D341Med (cell line): ENCODE measurements around the gene ZNF554.

Experiments used
- DNase-seq: peaks from one replicate; pipeline ENCODE4 v3.0.0; 2012; ENCODE audit warnings: low spot score

ZNF554 gene

DNA sequence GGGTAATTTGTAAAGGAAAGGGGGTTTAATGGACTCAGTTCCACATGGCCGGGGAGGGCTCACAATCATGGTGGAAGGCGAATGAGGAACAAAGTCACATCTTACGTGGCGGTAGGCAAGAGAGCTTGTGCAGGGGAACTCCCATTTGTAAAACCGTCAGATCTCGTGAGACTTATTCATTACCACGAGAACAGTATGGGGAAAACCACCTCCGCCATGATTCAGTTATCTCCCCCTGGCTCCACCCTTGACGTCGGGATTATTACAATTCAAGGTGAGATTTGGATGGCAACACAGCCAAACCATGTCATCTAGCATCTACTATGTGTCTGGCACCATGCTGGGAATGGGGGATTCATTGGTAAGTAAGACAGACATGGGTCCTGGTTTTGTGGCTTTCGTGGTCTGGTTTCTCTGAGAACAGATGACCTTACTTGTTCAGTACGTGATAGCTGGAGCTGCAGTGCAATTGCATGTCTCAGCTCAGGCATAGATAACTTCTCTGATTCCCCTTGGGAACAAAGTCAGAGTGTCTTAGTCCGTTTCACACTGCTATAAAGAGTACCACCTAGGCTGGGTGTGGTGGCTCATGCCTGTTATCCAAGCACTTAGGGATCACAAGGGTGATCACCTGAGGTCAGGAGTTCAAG lies 8.3 kb downstream of the ZNF554 start:
- DNase-seq = no peak

DNA sequence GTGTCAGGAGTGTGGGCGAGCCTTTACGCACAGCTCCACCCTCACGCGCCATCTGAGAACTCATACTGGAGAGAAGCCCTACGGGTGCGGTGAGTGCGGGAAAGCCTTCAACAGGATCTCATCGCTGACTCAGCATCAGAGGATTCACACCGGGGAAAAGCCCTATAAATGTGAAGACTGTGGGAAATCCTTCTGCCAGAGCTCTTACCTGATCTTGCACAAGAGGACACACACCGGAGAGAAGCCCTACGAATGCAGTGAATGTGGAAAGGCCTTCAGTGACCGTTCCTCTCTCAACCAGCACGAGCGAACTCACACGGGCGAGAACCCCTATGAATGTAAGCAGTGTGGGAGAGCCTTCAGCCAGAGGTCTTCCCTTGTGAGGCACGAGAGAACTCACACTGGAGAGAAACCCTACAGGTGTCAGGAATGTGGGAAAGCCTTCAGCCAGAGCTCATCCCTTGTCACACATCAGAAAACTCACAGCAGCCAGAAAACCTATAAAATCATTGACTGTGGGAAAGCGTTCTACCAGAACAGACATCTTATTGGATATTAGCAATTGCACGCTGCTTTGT lies 14.7 kb downstream of the ZNF554 start:
- DNase-seq = no peak

DNA sequence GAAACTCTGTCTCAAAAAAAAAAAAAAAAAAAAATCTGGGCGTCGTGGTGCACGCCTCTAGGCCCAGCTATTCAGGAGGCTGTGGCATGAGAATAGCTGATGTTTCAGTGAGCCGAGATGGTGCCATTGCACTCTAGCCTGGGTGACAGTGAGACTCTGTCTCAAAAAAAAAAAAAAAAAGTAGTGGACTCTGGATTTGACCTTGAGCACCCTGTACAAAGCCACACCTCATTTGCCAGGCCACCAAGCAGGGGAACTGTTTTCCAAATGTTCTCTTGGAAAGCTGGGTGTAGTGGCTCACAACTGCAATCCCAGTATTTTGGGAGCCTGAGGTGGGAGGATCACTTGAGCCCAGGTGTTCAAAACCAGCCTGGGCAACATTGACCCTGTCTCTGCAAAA lies 17.8 kb downstream of the ZNF554 start:
- DNase-seq = no peak

DNA sequence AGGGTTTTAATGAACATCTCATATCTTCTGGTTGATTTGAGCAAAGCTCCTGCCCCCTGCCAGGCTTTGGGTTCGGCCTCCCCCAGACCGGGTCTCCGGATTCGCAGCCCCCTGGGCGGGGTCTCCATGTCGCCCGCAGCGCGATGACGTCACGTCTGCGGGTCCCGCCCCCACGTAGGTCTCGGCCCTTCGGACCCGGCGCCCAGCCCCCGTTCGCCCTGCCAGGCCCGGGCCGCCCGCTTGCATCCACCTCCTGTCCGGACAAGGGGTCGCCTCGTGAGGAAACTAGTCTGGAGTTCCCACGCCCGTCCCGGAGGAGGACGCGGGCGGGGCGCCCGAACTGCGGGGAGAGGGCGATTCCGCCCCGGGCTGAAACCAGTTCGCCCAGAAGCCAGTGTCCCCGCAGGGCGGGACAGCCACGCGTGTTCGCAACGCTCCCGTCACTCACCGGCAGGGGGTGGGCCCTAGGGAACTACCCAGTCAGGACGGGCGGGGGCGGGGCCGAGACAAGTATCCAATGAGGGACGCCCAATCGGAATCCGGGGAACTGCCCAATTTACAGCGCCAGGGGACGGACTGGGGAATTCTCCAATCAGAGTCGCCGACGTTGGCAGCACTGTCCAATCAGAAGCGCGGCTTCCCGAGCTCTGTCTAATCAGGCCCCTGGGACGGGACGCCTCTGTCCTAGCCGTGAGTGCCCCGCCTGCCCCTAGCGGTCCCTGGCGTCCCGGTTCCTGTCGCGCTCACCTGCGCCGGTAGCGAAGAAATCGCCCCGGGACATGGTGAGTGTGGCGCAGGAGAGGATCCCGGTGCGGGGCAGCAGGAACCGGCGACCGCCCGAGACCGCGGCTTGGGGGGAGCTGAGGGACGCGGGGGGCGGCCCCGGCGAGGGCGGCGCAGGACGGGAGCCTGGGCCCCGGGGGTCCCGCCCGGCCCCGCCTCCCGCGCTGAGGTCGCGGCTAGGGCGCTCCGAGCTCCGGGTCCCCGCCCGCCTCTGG lies 21.4 kb downstream of the ZNF554 start, which contains the start of gene ZNF555:
Gene ZNF555 (plus strand): TSS at position 682 of the 998 bp plus-strand sequence. CDS start 98 bp downstream, at position 780.
- DNase-seq = peak; percentile 97

DNA sequence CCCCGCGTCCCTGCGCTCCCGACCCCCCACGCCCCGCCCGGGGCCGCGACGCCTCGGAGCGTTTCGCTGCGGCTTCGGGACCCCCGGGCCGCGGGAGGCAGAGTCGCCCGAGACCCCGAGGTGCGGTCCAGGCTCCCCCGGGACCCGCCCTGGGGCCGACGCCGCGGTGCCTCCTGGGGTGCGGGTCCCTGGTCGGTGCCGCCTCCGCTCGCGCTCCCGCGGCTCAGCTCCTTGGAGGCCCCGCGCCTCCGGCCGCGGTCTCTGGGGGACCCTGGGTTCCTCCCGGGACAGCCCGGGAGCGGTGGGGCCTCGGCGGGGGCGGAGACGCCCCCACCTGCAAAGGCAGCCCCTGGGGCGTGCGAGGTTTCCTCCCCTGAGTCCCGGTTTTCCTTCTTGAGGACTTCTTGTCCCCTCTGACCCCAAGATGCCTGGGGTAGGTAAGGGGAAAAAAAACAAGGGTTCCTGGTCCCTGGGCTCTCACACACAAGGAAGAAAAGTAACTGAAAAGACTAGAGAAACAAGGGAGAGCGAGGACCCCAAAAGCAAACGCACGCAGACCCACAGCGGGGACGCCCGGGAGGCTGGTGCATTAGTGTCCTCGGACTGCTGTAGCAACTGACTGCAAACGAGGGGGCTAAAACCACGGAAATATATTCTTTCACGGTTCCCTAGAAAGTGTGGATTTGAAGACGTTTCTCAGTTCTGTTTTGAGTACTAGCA lies 22.3 kb downstream of the ZNF554 start:
- peak; percentile 69 for DNase-seq

DNA sequence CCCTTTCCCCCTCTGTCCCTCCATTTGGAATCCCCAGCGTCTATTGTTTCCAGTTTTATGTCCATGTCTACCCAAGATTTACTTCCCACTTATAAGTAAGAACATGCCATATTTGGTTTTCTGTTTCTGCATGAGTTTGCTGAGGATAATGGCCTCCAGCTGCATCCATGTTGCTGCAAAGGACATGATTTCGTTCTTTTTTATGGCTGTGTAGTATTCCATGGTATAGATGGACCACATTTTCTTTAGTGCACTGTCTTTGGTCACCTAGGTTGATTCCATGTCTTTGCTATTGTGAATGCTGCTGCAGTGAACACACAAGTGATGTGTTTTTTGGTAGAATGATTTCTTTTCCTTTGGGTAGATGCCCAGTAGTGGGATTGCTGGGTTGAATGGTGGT lies 25.4 kb downstream of the ZNF554 start:
- DNase-seq = no peak

DNA sequence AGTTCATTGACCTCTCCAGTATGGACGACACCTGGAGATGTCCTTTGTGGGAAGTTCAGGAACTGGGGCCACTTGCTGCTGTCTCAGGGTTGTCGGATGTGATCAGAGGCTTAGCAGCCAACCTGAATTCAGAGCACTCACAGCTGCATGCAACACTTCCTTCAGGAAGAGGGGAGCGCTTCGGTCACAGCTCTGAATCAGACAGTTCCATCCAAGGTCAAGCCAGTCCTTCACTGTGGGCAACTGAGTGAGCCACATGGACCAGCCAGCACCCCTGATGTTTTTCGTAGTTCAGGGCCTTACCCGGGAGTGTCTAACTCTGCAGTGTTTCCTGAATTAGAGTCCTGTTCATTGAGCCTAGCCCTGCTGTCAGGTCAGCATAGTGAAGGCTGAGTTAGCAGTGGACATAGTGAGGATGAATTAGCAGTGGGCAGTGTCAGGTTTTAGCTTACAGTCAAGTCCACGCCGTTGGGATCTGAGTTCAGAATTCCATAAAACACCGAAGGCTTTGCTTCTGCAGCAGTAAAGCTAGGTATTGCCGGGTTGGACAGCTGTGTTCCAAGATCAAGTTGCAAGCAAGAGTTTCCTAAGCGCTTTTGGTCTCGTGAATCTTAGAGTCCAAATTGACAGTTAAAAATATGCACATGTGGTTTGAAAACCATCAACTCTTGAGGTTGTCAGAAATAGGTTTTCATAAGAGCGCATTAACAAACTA lies 26.7 kb downstream of the ZNF554 start:
- DNase-seq = no peak

DNA sequence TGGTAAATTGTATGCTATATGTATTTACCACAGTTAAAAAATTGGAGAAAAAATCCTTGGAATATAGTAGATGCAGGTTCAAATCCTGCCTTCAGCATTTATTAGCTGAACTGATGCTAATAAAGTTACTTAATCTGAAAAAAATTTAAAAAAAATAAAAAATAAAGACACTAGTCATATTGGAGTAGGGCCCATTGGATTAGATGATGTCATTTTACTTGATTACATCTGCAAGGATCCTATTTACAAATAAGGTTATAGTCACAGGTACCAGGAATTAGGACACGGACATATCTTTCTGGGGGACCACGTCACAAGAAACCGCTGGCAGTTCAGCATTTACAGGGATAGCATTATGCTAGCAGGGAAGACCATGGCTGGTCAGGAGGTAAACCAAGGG lies 27.8 kb downstream of the ZNF554 start:
- no peak for DNase-seq

DNA sequence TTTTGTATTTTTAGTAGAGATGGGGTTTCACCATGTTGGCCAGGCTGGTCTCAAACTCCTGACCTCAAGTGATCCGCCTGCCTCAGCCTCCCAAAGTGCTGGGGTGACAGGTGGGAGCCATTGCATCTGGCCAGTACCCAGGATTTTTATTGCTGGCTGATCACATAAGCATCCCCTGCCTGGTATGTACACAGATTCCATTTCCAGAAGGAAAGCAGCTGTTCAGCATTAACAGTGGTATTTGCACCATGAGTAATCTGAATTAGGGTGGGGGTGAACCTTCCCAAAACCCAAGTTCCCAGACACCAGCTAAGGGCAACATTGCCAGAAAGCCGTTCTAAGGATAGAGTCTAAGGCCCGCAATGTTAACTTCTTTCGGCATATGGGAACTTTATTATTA lies 28.9 kb downstream of the ZNF554 start:
- DNase-seq = no peak

DNA sequence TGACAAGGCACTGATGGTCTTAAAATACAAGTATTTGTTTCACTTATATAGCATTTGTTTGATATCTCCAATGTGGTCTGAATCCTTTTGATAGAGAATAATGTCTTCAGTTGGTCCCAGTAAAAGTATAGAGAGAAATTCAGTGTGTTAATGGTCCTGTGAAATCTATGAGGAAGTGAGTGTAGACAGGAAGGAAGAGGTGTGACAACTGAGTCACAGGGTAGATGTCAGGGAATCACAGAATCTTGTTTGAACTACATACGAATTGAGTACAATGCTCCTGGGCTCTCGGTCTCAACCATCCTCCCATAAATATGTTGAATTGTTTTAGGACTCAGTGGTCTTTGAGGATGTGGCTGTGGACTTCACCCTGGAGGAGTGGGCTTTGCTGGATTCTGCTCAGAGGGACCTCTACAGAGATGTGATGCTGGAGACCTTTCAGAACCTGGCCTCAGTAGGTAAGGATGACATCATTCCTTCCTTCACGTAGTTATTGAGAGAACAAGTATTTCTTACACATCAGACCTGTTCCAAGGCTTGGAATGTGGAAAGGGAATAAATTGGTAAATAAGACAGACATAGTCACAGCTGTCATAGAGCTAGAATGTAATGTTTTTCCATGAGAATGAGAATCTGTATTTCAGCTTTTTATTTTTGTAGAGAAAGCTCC lies 30.7 kb downstream of the ZNF554 start:
- DNase-seq = no peak

DNA sequence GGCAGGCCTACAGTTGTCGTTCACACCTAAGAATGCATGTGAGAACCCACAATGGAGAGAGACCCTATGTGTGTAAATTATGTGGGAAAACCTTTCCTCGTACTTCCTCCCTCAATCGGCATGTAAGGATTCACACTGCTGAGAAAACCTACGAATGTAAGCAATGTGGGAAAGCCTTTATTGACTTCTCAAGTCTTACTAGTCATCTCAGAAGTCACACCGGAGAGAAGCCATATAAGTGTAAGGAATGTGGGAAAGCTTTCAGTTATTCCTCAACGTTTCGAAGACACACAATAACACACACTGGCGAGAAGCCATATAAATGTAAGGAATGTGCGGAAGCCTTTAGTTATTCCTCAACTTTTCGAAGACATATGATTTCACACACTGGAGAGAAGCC lies 32.9 kb downstream of the ZNF554 start:
- no peak for DNase-seq

DNA sequence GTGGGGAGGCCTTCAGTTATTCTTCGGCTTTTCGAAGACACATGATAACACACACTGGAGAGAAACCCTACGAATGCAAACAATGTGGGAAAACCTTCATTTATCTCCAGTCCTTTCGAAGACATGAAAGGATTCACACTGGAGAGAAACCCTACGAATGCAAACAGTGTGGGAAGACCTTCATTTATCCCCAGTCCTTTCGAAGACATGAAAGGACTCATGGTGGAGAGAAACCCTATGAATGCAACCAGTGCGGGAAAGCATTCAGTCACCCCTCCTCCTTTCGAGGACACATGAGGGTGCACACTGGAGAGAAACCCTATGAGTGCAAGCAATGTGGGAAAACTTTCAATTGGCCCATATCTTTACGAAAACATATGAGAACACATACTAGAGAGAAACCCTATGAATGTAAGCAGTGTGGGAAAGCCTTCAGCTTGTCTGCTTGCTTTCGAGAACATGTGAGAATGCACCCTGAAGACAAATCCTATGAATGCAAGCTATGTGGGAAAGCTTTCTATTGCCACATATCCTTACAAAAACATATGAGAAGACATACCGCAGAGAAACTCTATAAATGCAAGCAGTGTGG lies 33.4 kb downstream of the ZNF554 start:
- DNase-seq = no peak

DNA sequence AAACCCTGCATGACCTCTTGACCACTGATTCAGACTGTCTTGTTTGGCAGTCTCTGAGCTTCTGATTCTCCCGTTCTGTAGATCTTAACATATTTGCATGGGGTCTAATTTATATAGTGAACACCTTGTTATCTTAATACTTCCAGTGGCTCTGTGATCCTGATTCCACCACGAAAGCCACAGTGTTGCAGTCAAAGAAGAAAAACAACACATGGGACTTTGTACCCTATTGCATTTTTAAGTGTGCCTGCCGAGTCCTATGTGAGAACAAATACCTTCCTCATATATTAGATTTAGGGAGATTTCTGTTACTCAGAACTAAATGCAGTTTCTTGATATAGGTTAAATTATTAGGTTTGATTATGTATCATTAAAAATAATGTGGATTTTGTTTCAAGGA lies 35.2 kb downstream of the ZNF554 start:
- no peak for DNase-seq

DNA sequence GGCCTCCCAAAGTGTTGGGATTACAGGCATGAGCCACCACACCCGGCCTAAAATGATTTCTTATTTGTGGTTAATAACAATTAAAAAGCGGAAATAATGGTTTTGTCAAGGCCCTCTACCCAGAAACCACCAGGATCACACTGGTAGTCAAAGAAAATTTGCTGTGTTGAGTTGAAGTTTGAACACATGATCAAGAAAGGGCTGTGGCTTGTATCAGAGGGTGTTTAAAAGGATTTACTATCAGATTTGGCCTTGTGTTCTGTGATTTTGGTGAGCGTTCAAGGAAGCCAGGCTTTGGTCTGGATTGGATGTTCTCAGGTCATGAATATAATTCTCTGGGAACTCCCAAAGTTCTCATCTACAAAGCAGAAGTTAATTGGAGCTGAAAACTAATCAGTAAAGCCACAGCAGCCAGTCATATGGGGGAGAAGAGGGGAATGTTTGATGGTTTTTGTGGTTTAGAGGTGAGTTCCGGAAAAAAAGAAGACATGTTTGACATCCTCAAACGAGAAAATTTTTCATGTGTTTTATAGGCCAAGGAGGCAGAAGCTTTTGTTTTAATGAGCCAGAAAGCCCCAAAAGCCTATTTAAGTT lies 36.9 kb downstream of the ZNF554 start:
- DNase-seq = no peak

DNA sequence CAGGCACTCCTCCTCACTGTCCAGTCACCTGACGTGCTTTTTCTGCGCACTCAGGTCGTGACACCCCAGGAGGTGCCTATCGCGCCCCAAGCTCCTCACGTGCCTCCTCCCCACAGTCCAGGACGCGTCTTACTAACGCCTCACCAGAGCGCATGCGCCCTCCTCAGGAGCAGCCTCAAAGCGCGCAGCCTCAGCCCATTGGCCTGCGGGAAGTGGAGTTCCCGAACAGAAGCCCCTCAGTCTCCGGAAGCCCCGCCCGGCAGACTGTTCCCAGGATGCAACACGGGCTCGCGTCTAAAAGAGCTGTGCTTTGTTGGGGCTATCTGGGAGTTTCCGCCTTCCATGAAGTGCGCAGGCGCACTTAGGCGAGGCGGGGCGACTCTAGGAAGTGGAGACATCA lies 39.2 kb downstream of the ZNF554 start:
- DNase-seq = no peak

DNA sequence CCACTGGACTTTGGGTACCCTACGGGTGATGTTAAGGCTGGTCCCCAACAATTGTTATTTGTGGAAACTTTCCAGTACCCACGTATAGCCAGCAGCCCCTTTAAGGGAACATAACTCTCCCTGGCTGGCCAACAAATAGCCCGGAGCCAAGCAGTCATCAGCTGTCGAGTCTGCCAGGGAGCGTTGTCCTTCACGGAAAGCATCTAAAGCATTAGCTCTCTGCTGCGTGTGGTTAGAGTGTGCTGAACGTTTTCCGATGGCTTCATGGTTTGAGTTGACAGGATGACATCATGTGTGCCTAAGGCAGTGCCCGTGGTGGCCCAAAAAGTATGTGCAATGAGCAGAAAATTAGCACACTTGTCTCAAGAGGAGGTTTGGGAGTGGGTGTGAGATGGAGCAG lies 44.1 kb downstream of the ZNF554 start:
- DNase-seq = no peak

DNA sequence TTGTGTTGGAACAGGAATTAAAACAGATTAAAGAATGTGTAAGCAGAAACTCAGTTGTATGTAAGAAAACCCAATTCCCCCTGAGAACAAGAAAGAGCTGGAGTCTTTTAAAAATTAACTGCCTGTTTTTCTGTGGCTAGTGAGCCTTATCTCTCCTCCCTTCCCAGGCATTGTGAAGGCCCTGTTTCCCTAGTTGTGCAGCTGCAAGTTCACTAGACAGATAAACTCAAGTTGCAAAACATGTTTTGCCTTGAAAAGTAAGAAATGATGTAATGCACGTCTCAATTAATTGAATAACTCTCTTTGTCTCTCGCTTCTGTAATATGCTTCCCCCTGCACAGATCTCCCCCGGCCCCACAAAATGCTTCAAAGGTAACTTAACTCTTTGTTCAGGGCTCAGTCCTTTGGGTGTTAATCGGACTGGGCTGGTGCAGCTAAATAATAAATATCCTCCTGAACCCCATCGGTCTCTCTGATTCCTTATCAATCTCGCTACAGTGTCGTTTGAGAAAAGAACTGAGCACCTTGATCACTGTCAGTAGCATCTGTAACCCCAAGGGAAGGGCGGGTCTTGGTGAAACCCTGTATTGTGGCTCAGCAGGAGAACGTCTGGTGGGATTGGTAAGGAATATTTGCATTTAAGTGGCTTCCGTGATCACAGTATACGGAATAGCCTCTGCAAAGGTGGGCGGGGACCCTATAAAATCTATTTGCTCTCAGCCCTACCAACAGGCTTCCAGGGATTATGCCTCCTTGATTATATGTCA lies 45.8 kb downstream of the ZNF554 start:
- no peak for DNase-seq

DNA sequence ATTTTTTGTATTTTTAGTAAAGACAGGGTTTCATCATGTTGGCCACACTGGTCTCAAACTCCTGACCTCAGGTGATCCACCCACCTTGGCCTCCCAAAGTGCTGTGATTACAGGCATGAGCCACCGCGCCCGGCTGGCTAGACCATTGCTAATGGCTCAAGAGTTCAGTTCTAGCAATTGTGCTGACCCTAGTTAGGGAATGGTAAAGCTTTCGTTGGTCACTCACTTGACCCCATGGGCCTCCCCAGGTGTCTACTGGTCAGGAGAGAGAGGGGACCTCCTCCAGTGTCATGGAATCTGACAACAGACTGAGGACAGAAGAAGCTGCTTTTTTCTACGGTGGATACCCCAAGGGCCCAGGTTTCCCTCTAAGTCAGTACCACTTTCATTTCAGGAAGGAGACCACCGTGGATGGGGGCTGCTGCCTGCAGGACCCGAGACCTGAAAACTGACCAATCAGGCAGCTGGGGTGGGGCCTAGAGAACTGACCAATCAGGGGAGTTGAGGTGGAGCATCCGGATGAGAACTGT lies 46.9 kb downstream of the ZNF554 start:
- DNase-seq = no peak
